Ovary (tissue), 3 donors: ENCODE data around the gene UIMC1.

Source experiments
- CTCF ChIP-seq, 3 donors: fragments of 450-650 bp in 2 of 3; fragments of 200-600 bp in 1 of 3; IDR thresholded peaks; one replicate each; pipeline versions ENCODE4 v1.5.1 to v1.8.0; 2016 to 2022; ENCODE audit warnings: antibody characterized with exemption in 3 of 3, mild to moderate bottlenecking in 1 of 3
- EP300 ChIP-seq: sonication (generic); formaldehyde crosslinking; IDR thresholded peaks from one replicate; pipeline ENCODE4 v1.6.1; 2017; ENCODE audit warnings: antibody characterized with exemption
- POLR2A ChIP-seq: fragments of 450-650 bp; IDR thresholded peaks from one replicate; pipeline ENCODE4 v1.6.1; 2017; ENCODE audit warnings: antibody characterized with exemption, mild to moderate bottlenecking, moderate library complexity
- donor health status: DM: no; HTN: no; CAD: no.

- TF ChIP-seq CTCF (IDR thresholded peaks at IDR 0.05) (no peak), POLR2A (no peak), EP300 (no peak)
These were observed 122.6 kb downstream of the UIMC1 start for GRCh38 chr5:176883700-176884570.
